ENCODE results near the gene MITF.

MITF gene

GRCh38 chr3:70011582-70011981 lies 272.3 kb downstream of the MITF start:
- no peak overlapping the region for H3K4me3 ChIP-seq (ENCODE audit: low read depth, low read length)
- no peak for DNase-seq (ENCODE audit: low read depth)
- TF ChIP-seq CTCF (IDR thresholded peaks at IDR 0.05; ENCODE audit: low read depth, low read length, missing control alignments), result no peak
- in situ Hi-C loops (cut with HindIII; ENCODE audit: low sequenced_read_pairs), result no loop called here
